Prostate gland (tissue), 2 donors: ENCODE results near the gene APOBEC3G. TPM values are rescaled to one million over a fixed set of nuclear protein-coding genes. Genes with fewer than 3 reads are reported as not detected.
A peak's percentile ranks its signal among the peaks of the same experiment; 100 is the strongest.
"Not testable (repeated sequence)": the region's sequence is repeated elsewhere in the genome, so short reads cannot be mapped to it uniquely, and the experiment has no call there.

Experiments used
- DNase-seq: peaks from one replicate; pipeline ENCODE4 v3.0.0-alpha.2; 2019; ENCODE audit warnings: low spot score
- H3K27ac ChIP-seq, 2 donors: fragments of 200-600 bp; sonication (generic); 2 replicates each; pipeline ENCODE4 v1.5.1; 2017 to 2019
- H3K27me3 ChIP-seq: fragments of 200-600 bp; sonication (generic); replicated peaks from 2 replicates; pipeline ENCODE4 v1.5.1; 2019; ENCODE audit not compliant: insufficient read depth
- H3K36me3 ChIP-seq, 2 donors: fragments of 200-600 bp; sonication (generic); 1 replicate in 1 of 2; 2 replicates in 1 of 2; pipeline versions ENCODE4 v1.5.1 to v1.8.1; 2017 to 2019
- H3K4me1 ChIP-seq: fragments of 200-600 bp; sonication (generic); replicated peaks from 2 replicates; pipeline ENCODE4 v1.5.1; 2019
- H3K4me3 ChIP-seq, 2 donors: fragments of 200-600 bp; sonication (generic); 2 replicates each; pipeline ENCODE4 v1.5.1; 2017 to 2019
- H3K9me3 ChIP-seq: fragments of 200-600 bp; sonication (generic); 2 replicates; pipeline ENCODE4 v1.5.1; 2017
- CTCF ChIP-seq, 4 experiments: fragments of 200-600 bp in 2 of 4; fragments of 450-650 bp in 2 of 4; sonication (generic) in 2 of 4; IDR thresholded peaks; 1 replicate in 3 of 4; 2 replicates in 1 of 4; pipeline ENCODE4 v1.5.1; 2016 to 2019; ENCODE audit warnings: antibody characterized with exemption in 4 of 4, mild to moderate bottlenecking in 2 of 4, moderate library complexity in 2 of 4
- POLR2A ChIP-seq: fragments of 450-650 bp; IDR thresholded peaks from one replicate; pipeline ENCODE4 v1.6.1; 2016; ENCODE audit warnings: antibody characterized with exemption, mild to moderate bottlenecking
- POLR2AphosphoS5 ChIP-seq: sonication (generic); formaldehyde crosslinking; IDR thresholded peaks from one replicate; pipeline ENCODE4 v1.6.1; 2017; ENCODE audit warnings: antibody characterized with exemption
- WGBS: methylation state at CpG from one replicate; pipeline ENCODE4 v1.1.5; 2018; 5-methylcytosine and 5-hydroxymethylcytosine counted together
- intact Hi-C: fragments of 100-400 bp; cut with DNase I; formaldehyde crosslinking; loops from one replicate; pipeline ENCODE4 v1.14.2; 2022
- total RNA-seq, 2 donors: library from RNA; depleted of rRNA; stranded (reverse); fragments of >200 nt; gene quantifications; one replicate each; pipeline ENCODE4 v1.1.0, GENCODE V29; 2016

The APOBEC3G gene
- 10 to 100 TPM; 17.7 to 52.3 TPM for total RNA-seq

GRCh38 chr22:39077026-39077840 lies at the start of gene APOBEC3G:
Gene APOBEC3G (plus strand): TSS chr22:39077275. CDS start chr22:39077362, 87 bp downstream.
- H3K4me1 ChIP-seq, H3K27me3 ChIP-seq, H3K36me3 ChIP-seq, H3K9me3 ChIP-seq, intact Hi-C loops: not testable (repeated sequence)
- 12% methylated on average over 13 of the region's 17 CpGs for WGBS
- peak; percentile 18 for DNase-seq
- H3K27ac ChIP-seq = peak within 1 kb of the TSS; percentile 50 to 61
- H3K4me3 ChIP-seq = peak within 1 kb of the TSS; percentile 34
- TF ChIP-seq POLR2A = peak; percentile 51

- Histone ChIP-seq H3K27ac (no peak overlapping the region), H3K9me3 (no peaks in the 10 kb centered on the region), H3K36me3 (no peaks in the 10 kb centered on the region), H3K4me3 (no peak overlapping the region), H3K4me1 (no peaks in the 10 kb centered on the region), H3K27me3 (no peaks in the 10 kb centered on the region)
- 83% methylated on average over 4 of the region's 4 CpGs for WGBS
- intact Hi-C loops = no loop called here
- no peak for DNase-seq
- TF ChIP-seq POLR2AphosphoS5 (no peak), POLR2A (no peak), CTCF (IDR thresholded peaks at IDR 0.05) (no peak)
Observed at GRCh38 chr22:39027717-39028116, 49.4 kb upstream of the APOBEC3G start.

- TF ChIP-seq CTCF (IDR thresholded peaks at IDR 0.05) (no peak), POLR2A (no peak), POLR2AphosphoS5 (no peak)
- H3K27me3 ChIP-seq = no peaks in the 10 kb centered on the region
- H3K9me3 ChIP-seq = no peaks in the 10 kb centered on the region
- H3K36me3 ChIP-seq = no peaks in the 10 kb centered on the region
- H3K4me3 ChIP-seq = no peak overlapping the region
- 88% methylated on average over 11 of the region's 11 CpGs for WGBS
- no peaks in the 10 kb centered on the region for H3K4me1 ChIP-seq
- H3K27ac ChIP-seq = no peak overlapping the region
- intact Hi-C loops = no loop called here
- DNase-seq = no peak
Observed at GRCh38 chr22:39028281-39028680, 48.8 kb upstream of the APOBEC3G start.

GRCh38 chr22:39029227-39029626 lies 47.8 kb upstream of the APOBEC3G start:
- H3K36me3 ChIP-seq = no peaks in the 10 kb centered on the region
- intact Hi-C loops = no loop called here
- 91% methylated on average over 13 of the region's 13 CpGs for WGBS
- no peak overlapping the region for H3K27ac ChIP-seq
- H3K4me1 ChIP-seq = no peaks in the 10 kb centered on the region
- H3K27me3 ChIP-seq = no peaks in the 10 kb centered on the region
- DNase-seq = no peak
- H3K4me3 ChIP-seq = no peak overlapping the region
- TF ChIP-seq POLR2A (no peak), CTCF (IDR thresholded peaks at IDR 0.05) (no peak), POLR2AphosphoS5 (no peak)
- no peaks in the 10 kb centered on the region for H3K9me3 ChIP-seq

GRCh38 chr22:39030705-39031104 lies 46.4 kb upstream of the APOBEC3G start:
- intact Hi-C loops = no loop called here
- Histone ChIP-seq H3K27ac (no peak overlapping the region), H3K4me1 (no peaks in the 10 kb centered on the region), H3K9me3 (no peaks in the 10 kb centered on the region), H3K36me3 (no peaks in the 10 kb centered on the region), H3K4me3 (no peak overlapping the region), H3K27me3 (no peaks in the 10 kb centered on the region)
- DNase-seq = no peak
- WGBS = 78% methylated on average over 14 of the region's 14 CpGs
- TF ChIP-seq POLR2A (no peak), CTCF (IDR thresholded peaks at IDR 0.05) (no peak), POLR2AphosphoS5 (no peak)

GRCh38 chr22:39031434-39032295 lies 45.4 kb upstream of the APOBEC3G start:
- H3K4me3 ChIP-seq, H3K36me3 ChIP-seq, intact Hi-C loops, H3K27ac ChIP-seq, H3K27me3 ChIP-seq, H3K4me1 ChIP-seq, H3K9me3 ChIP-seq, DNase-seq: not testable (repeated sequence)
- 67% methylated on average over 18 of the region's 18 CpGs for WGBS

GRCh38 chr22:39037071-39037470 lies 40.0 kb upstream of the APOBEC3G start:
- H3K9me3 ChIP-seq, intact Hi-C loops, H3K27me3 ChIP-seq, H3K36me3 ChIP-seq, DNase-seq, H3K4me3 ChIP-seq, H3K4me1 ChIP-seq, H3K27ac ChIP-seq: not testable (repeated sequence)
- WGBS = 33% methylated on average over 2 of the region's 2 CpGs
